Smooth muscle cell (in vitro differentiated cells): ENCODE results near the gene TPSB2. TPM values are rescaled to one million over a fixed set of nuclear protein-coding genes. Genes with fewer than 3 reads are reported as not detected.

Experiments used
- DNase-seq: peaks from one replicate; lab custom pipeline; 2025; ENCODE audit not compliant: unreplicated experiment; lab: John Stamatoyannopoulos, UW
- H2AFZ ChIP-seq: fragments of 200-600 bp; sonication (generic); 2 replicates; pipeline ENCODE4 v1.6.0; 2016; ENCODE audit warnings: antibody characterized with exemption, low read depth, mild to moderate bottlenecking
- H3F3A ChIP-seq: fragments of 200-600 bp; sonication (generic); 2 replicates; pipeline ENCODE4 v1.6.0; 2017; ENCODE audit warnings: antibody characterized with exemption, low read depth
- H3K27ac ChIP-seq: fragments of 200-600 bp; sonication (generic); 2 replicates; pipeline ENCODE4 v1.5.1; 2016; ENCODE audit warnings: low read depth, mild to moderate bottlenecking
- H3K27me3 ChIP-seq: fragments of 200-600 bp; sonication (generic); 2 replicates; pipeline ENCODE4 v1.6.1; 2016; ENCODE audit warnings: low read depth, mild to moderate bottlenecking
- H3K36me3 ChIP-seq: fragments of 200-600 bp; sonication (generic); 2 replicates; pipeline ENCODE4 v1.5.1; 2016; ENCODE audit warnings: low read depth
- H3K4me1 ChIP-seq: fragments of 200-600 bp; sonication (generic); 2 replicates; pipeline ENCODE4 v1.5.1; 2016; ENCODE audit warnings: low read depth
- H3K4me2 ChIP-seq: fragments of 200-600 bp; sonication (generic); 2 replicates; pipeline ENCODE4 v1.6.0; 2016; ENCODE audit warnings: mild to moderate bottlenecking
- H3K4me3 ChIP-seq: fragments of 200-600 bp; sonication (generic); 2 replicates; pipeline ENCODE4 v1.5.1; 2016; ENCODE audit warnings: mild to moderate bottlenecking
- H3K79me2 ChIP-seq: fragments of 200-600 bp; sonication (generic); 2 replicates; pipeline ENCODE4 v1.6.0; 2016; ENCODE audit warnings: low read depth, mild to moderate bottlenecking
- H3K9ac ChIP-seq: fragments of 200-600 bp; sonication (generic); 2 replicates; pipeline ENCODE4 v1.6.0; 2016; ENCODE audit warnings: low read depth
- H3K9me3 ChIP-seq: fragments of 200-600 bp; sonication (generic); replicated peaks from 2 replicates; pipeline ENCODE4 v1.5.1; 2016; ENCODE audit warnings: low read depth
- H4K20me1 ChIP-seq: fragments of 200-600 bp; sonication (generic); 2 replicates; pipeline ENCODE4 v1.6.0; 2016; ENCODE audit warnings: low read depth
- WGBS: methylation state at CpG from one replicate; pipeline ENCODE4 v1.1.7; 2016; ENCODE audit warnings: low lambda C conversion rate; 5-methylcytosine and 5-hydroxymethylcytosine counted together
- polyA plus RNA-seq: library from polyadenylated mRNA; unstranded; fragments of >200 nt; fragmentation: Nextera tagmentation; extraction: Ambion mirVana; gene quantifications from 2 replicates; pipeline ENCODE4 v1.2.1, GENCODE V29; 2016
- total RNA-seq: library from RNA; depleted of rRNA; stranded (reverse); fragments of >200 nt; gene quantifications from 2 replicates; pipeline ENCODE4 v1.2.3, GENCODE V29; 2014
- TF ChIP-seq, protein P1 (sequence below): fragments of 200-600 bp; sonication (generic); IDR thresholded peaks from 2 replicates; pipeline ENCODE4 v1.5.1; 2017; ENCODE audit warnings: borderline replicate concordance, mild to moderate bottlenecking, antibody characterized with exemption; ENCODE audit not compliant: insufficient read depth, poor library complexity, severe bottlenecking

The TPSB2 gene
- total and polyA plus RNA-seq, 2 experiments from 2014 or later = not detected

GRCh38 chr16:1223355-1224214 is 6.4 kb downstream of the TPSB2 start:
- H3K36me3 ChIP-seq = no peaks in the 10 kb centered on the region
- 92% methylated on average over 37 of the region's 38 CpGs for WGBS
- TF ChIP-seq, protein P1, sequence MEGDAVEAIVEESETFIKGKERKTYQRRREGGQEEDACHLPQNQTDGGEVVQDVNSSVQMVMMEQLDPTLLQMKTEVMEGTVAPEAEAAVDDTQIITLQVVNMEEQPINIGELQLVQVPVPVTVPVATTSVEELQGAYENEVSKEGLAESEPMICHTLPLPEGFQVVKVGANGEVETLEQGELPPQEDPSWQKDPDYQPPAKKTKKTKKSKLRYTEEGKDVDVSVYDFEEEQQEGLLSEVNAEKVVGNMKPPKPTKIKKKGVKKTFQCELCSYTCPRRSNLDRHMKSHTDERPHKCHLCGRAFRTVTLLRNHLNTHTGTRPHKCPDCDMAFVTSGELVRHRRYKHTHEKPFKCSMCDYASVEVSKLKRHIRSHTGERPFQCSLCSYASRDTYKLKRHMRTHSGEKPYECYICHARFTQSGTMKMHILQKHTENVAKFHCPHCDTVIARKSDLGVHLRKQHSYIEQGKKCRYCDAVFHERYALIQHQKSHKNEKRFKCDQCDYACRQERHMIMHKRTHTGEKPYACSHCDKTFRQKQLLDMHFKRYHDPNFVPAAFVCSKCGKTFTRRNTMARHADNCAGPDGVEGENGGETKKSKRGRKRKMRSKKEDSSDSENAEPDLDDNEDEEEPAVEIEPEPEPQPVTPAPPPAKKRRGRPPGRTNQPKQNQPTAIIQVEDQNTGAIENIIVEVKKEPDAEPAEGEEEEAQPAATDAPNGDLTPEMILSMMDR = no peak

DNA sequence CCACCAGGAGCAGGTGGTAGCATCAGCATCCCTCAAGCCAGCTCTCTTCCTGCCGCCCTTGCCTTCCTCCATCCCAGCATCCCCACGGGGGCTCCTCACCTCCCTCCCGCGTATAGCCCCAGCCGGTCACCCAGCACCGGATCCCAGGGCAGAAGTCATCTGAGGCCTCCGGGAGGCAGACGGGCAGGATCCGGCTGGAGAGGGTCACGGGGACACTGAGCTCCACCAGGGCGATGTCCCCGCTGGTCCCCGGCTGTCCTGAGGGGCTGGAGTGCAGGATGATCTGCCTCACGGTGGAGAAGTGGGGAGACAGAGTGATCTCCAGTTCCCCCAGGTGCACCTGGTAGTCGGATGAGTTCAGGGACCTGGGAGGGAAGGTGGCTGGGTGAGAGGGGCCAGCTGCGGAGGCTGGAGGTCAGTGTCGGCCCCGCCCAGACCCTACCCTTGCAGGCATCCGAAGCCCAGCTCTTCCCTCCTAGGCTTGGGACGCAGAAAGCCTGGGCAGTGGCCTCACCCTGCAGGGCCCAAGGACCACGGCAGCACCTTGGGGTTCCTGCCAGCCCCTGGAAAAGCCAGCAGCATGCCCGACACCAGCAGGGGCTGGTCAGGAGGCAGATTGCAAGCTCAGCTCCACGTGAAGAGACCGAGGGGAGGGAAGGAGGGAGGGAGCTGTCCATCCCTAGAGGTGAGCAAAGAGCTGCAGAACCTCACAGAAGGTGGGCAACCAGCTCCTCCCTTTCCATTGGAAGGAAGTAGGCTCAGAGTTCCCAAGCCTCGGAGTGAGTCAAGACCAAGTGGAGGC is 7.2 kb downstream of the TPSB2 start:
- Histone ChIP-seq H3K36me3 (no peaks in the 10 kb centered on the region), H3K79me2 (no peaks in the 10 kb centered on the region), H3K9ac (no peak overlapping the region), H3K4me1 (no peaks in the 10 kb centered on the region), H4K20me1 (no peaks in the 10 kb centered on the region), H3K27me3 (no peaks in the 10 kb centered on the region), H3K9me3 (no peaks in the 10 kb centered on the region), H3K4me2 (no peak overlapping the region), H3F3A (no peaks in the 10 kb centered on the region), H2AFZ (no peak overlapping the region), H3K4me3 (no peak overlapping the region), H3K27ac (no peak overlapping the region)
- DNase-seq = no peak
- WGBS = 89% methylated on average over 25 of the region's 25 CpGs
- TF ChIP-seq, protein P1 = no peak

More at GRCh38 chr16:1223355-1224214, 6.4 kb downstream of the TPSB2 start:
- Histone ChIP-seq H3K9me3 (no peaks in the 10 kb centered on the region), H2AFZ (no peak overlapping the region), H3K9ac (no peak overlapping the region), H3K4me1 (no peaks in the 10 kb centered on the region), H4K20me1 (no peaks in the 10 kb centered on the region), H3K4me2 (no peak overlapping the region), H3K27me3 (no peaks in the 10 kb centered on the region), H3K4me3 (no peak overlapping the region), H3K27ac (no peak overlapping the region), H3F3A (no peaks in the 10 kb centered on the region), H3K79me2 (no peaks in the 10 kb centered on the region)
- DNase-seq = no peak

GRCh38 chr16:1221628-1222552 is 8.1 kb downstream of the TPSB2 start:
- Histone ChIP-seq H3K4me2 (no peak overlapping the region), H3K4me1 (no peaks in the 10 kb centered on the region), H3K27me3 (no peaks in the 10 kb centered on the region), H3K9me3 (no peaks in the 10 kb centered on the region), H3K9ac (no peak overlapping the region), H3K27ac (no peak overlapping the region), H2AFZ (no peak overlapping the region), H3K79me2 (no peaks in the 10 kb centered on the region), H3K36me3 (no peaks in the 10 kb centered on the region), H4K20me1 (no peaks in the 10 kb centered on the region), H3F3A (no peaks in the 10 kb centered on the region), H3K4me3 (no peak overlapping the region)
- no peak for DNase-seq
- WGBS = 92% methylated on average over 33 of the region's 40 CpGs
- TF ChIP-seq, protein P1 = no peak
